ENCODE results near the gene UNC80. TPM values are rescaled to one million over a fixed set of nuclear protein-coding genes. Genes with fewer than 3 reads are reported as not detected.

Gene UNC80
- polyA plus RNA-seq, 1 of the 3 experiments (the other 2 are of a cell fraction), result 0.59 TPM

DNA sequence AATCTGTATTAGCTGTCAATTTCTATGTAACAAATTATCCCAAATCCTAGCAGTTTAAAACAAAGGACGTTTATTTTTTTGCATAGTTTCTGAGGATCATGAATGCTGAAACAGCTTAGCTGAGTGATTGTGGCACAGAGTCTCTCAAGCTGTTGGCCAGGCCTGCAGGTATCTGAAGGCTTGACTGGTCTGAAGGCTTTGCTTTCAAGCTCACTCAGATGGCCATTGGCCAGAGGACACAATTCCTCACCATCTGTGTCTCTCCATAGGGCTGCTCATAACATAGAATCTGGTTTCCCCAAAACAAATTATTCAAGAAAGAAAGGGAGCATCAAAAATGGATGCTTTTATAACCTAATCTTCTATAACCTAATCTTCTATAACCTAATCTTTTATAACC, 33.7 kb downstream of the UNC80 start:
- Histone ChIP-seq H3K4me2 (no peak overlapping the region), H3K36me3 (replicated peaks in 1 of 2; ENCODE audit: control insufficient read depth in 1 of 2, insufficient read depth in 2 of 2, low read length in 1 of 2) (no peaks in the 10 kb centered on the region), H3K79me2 (ENCODE audit: insufficient read depth) (no peaks in the 10 kb centered on the region), H2AFZ (ENCODE audit: low read depth) (no peak overlapping the region), H4K20me1 (ENCODE audit: insufficient read depth) (no peaks in the 10 kb centered on the region), H3K27ac (ENCODE audit: low read depth in 2 of 2, low read length in 1 of 2) (no peak overlapping the region), H3K4me1 (ENCODE audit: control insufficient read depth in 1 of 2, insufficient read depth in 2 of 2, low read depth in 1 of 2, low read length in 1 of 2) (no peaks in the 10 kb centered on the region; a peak in 1 of 4 replicates), H3K9ac (no peak overlapping the region), H3F3A (replicated peaks; ENCODE audit: insufficient read depth) (no peaks in the 10 kb centered on the region), H3K27me3 (ENCODE audit: insufficient read depth) (no peaks in the 10 kb centered on the region), H3K9me3 (no peaks in the 10 kb centered on the region), H3K9me2 (no peaks in the 10 kb centered on the region), H3K4me3 (ENCODE audit: low read depth in 2 of 2, low read length in 1 of 2) (no peak overlapping the region)
- 42% methylated on average over 1 of the region's 1 CpG for WGBS (ENCODE audit: low lambda C conversion rate)
- no peak for TF ChIP-seq GATA2 (CRISPR knock-in tag; IDR thresholded peaks at IDR 0.05)
- no peak for TF ChIP-seq EZH2phosphoT487 (IDR thresholded peaks at IDR 0.05; ENCODE audit: borderline replicate concordance, low read depth)
- no peak for TF ChIP-seq YY1 (IDR thresholded peaks at IDR 0.05; ENCODE audit: low read depth)
- TF ChIP-seq ELF1 (IDR thresholded peaks at IDR 0.05), result no peak
- no peak for DNase-seq
- CTCF ChIA-PET, result interaction anchor here (2.0 kb wide), 1 partner anchor 381 kb away, joined by 7 read pairs; the partner anchor contains the start of gene MAP2
- POLR2A ChIA-PET, result no interaction called here

DNA sequence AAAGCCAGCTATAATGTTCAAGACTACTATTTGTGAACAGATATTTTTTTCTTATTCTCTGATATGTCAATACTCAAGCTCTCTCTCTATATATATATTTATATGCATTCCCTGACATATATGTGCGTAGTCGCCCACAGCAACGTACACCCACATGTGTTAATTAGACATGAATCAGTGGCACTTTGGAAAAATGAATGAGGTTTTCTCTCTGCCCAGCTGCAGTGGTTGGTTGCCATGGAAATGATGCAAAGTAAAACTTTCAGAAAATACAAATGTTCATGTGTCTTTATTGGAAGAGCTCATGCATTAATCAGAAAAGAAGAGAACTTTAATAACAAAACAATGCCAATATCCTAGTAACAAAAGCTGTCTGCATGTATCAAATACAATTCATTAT, 34.7 kb downstream of the UNC80 start:
- no peaks in the 10 kb centered on the region for H3K79me2 ChIP-seq (ENCODE audit: insufficient read depth)
- H3K27me3 ChIP-seq (ENCODE audit: insufficient read depth), result no peaks in the 10 kb centered on the region
- no peaks in the 10 kb centered on the region for H3K36me3 ChIP-seq (replicated peaks in 1 of 2; ENCODE audit: control insufficient read depth in 1 of 2, insufficient read depth in 2 of 2, low read length in 1 of 2)
- POLR2A ChIA-PET, result no interaction called here
- CTCF ChIA-PET, result interaction anchor here (1.0 to 2.0 kb wide), 3 partner anchors 30 to 471 kb away, joined by 3 to 7 read pairs (median 3); partner anchors contain the start of gene MAP2
- WGBS (ENCODE audit: low lambda C conversion rate), result 62% methylated on average over 3 of the region's 3 CpGs
- no peak for DNase-seq
- TF ChIP-seq REST (IDR thresholded peaks at IDR 0.05; ENCODE audit: low read depth, low read length), result no peak
- TF ChIP-seq RCOR1 (IDR thresholded peaks at IDR 0.05; ENCODE audit: low read length), result no peak
- H3K4me1 ChIP-seq (ENCODE audit: control insufficient read depth in 1 of 2, insufficient read depth in 2 of 2, low read depth in 1 of 2, low read length in 1 of 2), result no peaks in the 10 kb centered on the region; a peak in 1 of 4 replicates
- no peaks in the 10 kb centered on the region for H4K20me1 ChIP-seq (ENCODE audit: insufficient read depth)
- no peak overlapping the region for H3K4me3 ChIP-seq (ENCODE audit: low read depth in 2 of 2, low read length in 1 of 2)
- H3K9ac ChIP-seq, result no peak overlapping the region
- no peak overlapping the region for H2AFZ ChIP-seq (ENCODE audit: low read depth)
- no peaks in the 10 kb centered on the region for H3K9me2 ChIP-seq
- no peaks in the 10 kb centered on the region for H3K9me3 ChIP-seq
- no peak overlapping the region for H3K4me2 ChIP-seq
- H3F3A ChIP-seq (replicated peaks; ENCODE audit: insufficient read depth), result no peaks in the 10 kb centered on the region
- no peak overlapping the region for H3K27ac ChIP-seq (ENCODE audit: low read depth in 2 of 2, low read length in 1 of 2)

- H3K9ac ChIP-seq, result no peak overlapping the region
- no peaks in the 10 kb centered on the region for H4K20me1 ChIP-seq (ENCODE audit: insufficient read depth)
- H3K9me2 ChIP-seq, result no peaks in the 10 kb centered on the region
- no peak overlapping the region for H3K27ac ChIP-seq (ENCODE audit: low read depth in 2 of 2, low read length in 1 of 2)
- ChIA-PET POLR2A (no interaction called here), CTCF (no interaction called here)
- no peak for DNase-seq
- H3K4me2 ChIP-seq, result no peak overlapping the region
- no peaks in the 10 kb centered on the region; a peak in 1 of 4 replicates for H3K4me1 ChIP-seq (ENCODE audit: control insufficient read depth in 1 of 2, insufficient read depth in 2 of 2, low read depth in 1 of 2, low read length in 1 of 2)
- H3K36me3 ChIP-seq (replicated peaks in 1 of 2; ENCODE audit: control insufficient read depth in 1 of 2, insufficient read depth in 2 of 2, low read length in 1 of 2), result no peaks in the 10 kb centered on the region
- H3K9me3 ChIP-seq, result no peaks in the 10 kb centered on the region
- WGBS (ENCODE audit: low lambda C conversion rate), result 92% methylated on average over 22 of the region's 24 CpGs
- TF ChIP-seq TAF1 (IDR thresholded peaks at IDR 0.05; ENCODE audit: borderline replicate concordance, low read depth, low read length), result no peak
- no peak overlapping the region for H3K4me3 ChIP-seq (ENCODE audit: low read depth in 2 of 2, low read length in 1 of 2)
- H3K27me3 ChIP-seq (ENCODE audit: insufficient read depth), result no peaks in the 10 kb centered on the region
- H2AFZ ChIP-seq (ENCODE audit: low read depth), result no peak overlapping the region
- H3K79me2 ChIP-seq (ENCODE audit: insufficient read depth), result no peaks in the 10 kb centered on the region
- H3F3A ChIP-seq (replicated peaks; ENCODE audit: insufficient read depth), result no peaks in the 10 kb centered on the region
Observed at GRCh38 chr2:209808521-209808920, 36.9 kb downstream of the UNC80 start.
